NT2/D1 (cell line): ENCODE data around the gene IFI27L1.

Experiments
- YY1 ChIP-seq: IDR thresholded peaks from 2 replicates; pipeline ENCODE4 v1.6.1; 2011; ENCODE audit not compliant: insufficient read length, insufficient read depth
- ZNF274 ChIP-seq: IDR thresholded peaks from 2 replicates; pipeline ENCODE4 v1.6.1; 2011; ENCODE audit warnings: mild to moderate bottlenecking, low read depth, low read length

DNA sequence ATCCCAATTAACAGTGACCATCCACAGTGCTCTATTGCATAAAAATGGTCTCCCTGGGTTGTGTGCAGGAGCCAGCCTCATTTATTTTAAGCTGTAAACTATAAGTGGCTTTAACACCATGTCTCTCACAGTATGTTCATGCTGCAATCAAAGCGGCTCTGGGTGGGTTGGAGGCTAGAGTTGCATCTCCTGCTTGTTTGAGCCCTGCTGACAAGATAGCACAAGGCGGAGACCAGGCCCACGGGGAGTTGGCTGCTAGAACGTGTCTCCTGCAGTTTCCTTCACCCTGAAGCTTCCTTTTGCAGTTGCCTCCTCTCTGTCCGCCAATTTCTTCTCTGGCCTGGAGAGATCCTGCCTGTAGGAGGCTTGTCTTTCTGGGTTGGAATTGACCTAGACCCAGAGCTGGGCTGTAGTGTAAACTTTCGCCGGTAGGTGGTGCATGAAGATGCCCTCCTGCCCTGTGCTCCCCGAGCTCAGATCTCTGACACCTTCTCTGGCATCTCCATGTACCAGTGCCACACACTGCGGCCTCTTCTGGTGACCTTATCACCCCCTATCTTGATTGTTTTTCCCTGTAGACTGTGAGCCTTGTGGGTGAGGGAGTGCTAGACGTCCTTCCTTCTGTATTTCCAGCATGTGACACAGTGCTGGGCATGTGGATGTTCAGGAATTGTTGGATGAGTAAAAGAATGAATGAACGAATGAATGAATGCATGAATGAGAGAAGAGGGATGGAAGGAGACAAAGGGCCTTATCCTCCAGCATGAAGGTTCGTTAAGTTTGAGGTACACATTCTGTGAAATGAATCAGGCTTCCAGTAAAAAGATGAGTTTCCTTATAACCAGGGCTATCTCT lies 44.6 kb upstream of the IFI27L1 start:
- TF ChIP-seq ZNF274 (no peak), YY1 (no peak)
